ACC112 (cell line): ENCODE results near the gene MAP2K5.

Source experiments
- H2AFZ ChIP-seq: fragments of 200-600 bp; sonication (generic); one replicate; pipeline ENCODE4 v1.6.0; 2017; ENCODE audit warnings: antibody characterized with exemption, low read length; ENCODE audit not compliant: unreplicated experiment
- H3K27ac ChIP-seq: fragments of 200-600 bp; sonication (generic); 2 replicates; pipeline ENCODE4 v1.5.1; 2014; ENCODE audit warnings: low read depth, mild to moderate bottlenecking, antibody characterized with exemption, low read length, moderate library complexity
- H3K27me3 ChIP-seq: fragments of 200-600 bp; sonication (generic); 2 replicates; pipeline ENCODE4 v1.6.1; 2014; ENCODE audit warnings: mild to moderate bottlenecking, antibody characterized with exemption, low read length, moderate library complexity, mixed read lengths; ENCODE audit not compliant: insufficient read depth
- H3K36me3 ChIP-seq: fragments of 200-600 bp; sonication (generic); 2 replicates; pipeline ENCODE4 v1.6.1; 2016; ENCODE audit warnings: mild to moderate bottlenecking, antibody characterized with exemption, low read length, moderate library complexity, mixed read lengths; ENCODE audit not compliant: insufficient read depth
- H3K4me1 ChIP-seq: fragments of 200-600 bp; sonication (generic); one replicate; pipeline ENCODE4 v1.6.1; 2016; ENCODE audit warnings: low read length, mixed read lengths; ENCODE audit not compliant: insufficient read depth, unreplicated experiment, control insufficient read depth
- H3K4me3 ChIP-seq: fragments of 200-600 bp; sonication (generic); 2 replicates; pipeline ENCODE4 v1.5.1; 2014; ENCODE audit warnings: mild to moderate bottlenecking, low read depth, low read length
- H3K79me2 ChIP-seq: fragments of 200-600 bp; sonication (generic); one replicate; pipeline ENCODE4 v1.6.0; 2016; ENCODE audit warnings: low read length; ENCODE audit not compliant: control insufficient read depth, unreplicated experiment, insufficient read depth

Gene MAP2K5

GRCh38 chr15:67790610-67791319 is 248.3 kb downstream of the MAP2K5 start:
- Histone ChIP-seq H2AFZ (no peak overlapping the region), H3K4me1 (no peaks in the 10 kb centered on the region), H3K36me3 (peaks cover 11% of the 10 kb centered on the region), H3K27ac (no peak overlapping the region), H3K4me3 (no peak overlapping the region), H3K79me2 (no peaks in the 10 kb centered on the region), H3K27me3 (no peaks in the 10 kb centered on the region)

- no peaks in the 10 kb centered on the region for H3K79me2 ChIP-seq
- H3K36me3 ChIP-seq: peaks cover 11% of the 10 kb centered on the region
- H3K27me3 ChIP-seq: no peaks in the 10 kb centered on the region
- no peak overlapping the region for H2AFZ ChIP-seq
- no peak overlapping the region for H3K27ac ChIP-seq
- H3K4me1 ChIP-seq: no peaks in the 10 kb centered on the region
- H3K4me3 ChIP-seq: no peak overlapping the region
Measured at GRCh38 chr15:67792250-67792942, 249.9 kb downstream of the MAP2K5 start.

GRCh38 chr15:67794832-67795574 is 252.5 kb downstream of the MAP2K5 start:
- peaks cover 11% of the 10 kb centered on the region for H3K36me3 ChIP-seq
- no peak overlapping the region for H3K27ac ChIP-seq
- H3K4me1 ChIP-seq: no peaks in the 10 kb centered on the region
- H2AFZ ChIP-seq: no peak overlapping the region
- no peaks in the 10 kb centered on the region for H3K27me3 ChIP-seq
- no peak overlapping the region for H3K4me3 ChIP-seq
- H3K79me2 ChIP-seq: no peaks in the 10 kb centered on the region

GRCh38 chr15:67796196-67797127 is 254.0 kb downstream of the MAP2K5 start:
- Histone ChIP-seq H3K36me3 (peaks cover 11% of the 10 kb centered on the region), H3K27ac (no peak overlapping the region), H3K27me3 (no peaks in the 10 kb centered on the region), H2AFZ (no peak overlapping the region), H3K4me3 (no peak overlapping the region), H3K79me2 (no peaks in the 10 kb centered on the region), H3K4me1 (no peaks in the 10 kb centered on the region)

GRCh38 chr15:67799801-67800205 is 257.3 kb downstream of the MAP2K5 start:
- H3K27me3 ChIP-seq: no peaks in the 10 kb centered on the region
- no peak overlapping the region for H2AFZ ChIP-seq
- H3K4me1 ChIP-seq: no peaks in the 10 kb centered on the region
- H3K4me3 ChIP-seq: no peak overlapping the region
- no peak overlapping the region for H3K27ac ChIP-seq
- H3K79me2 ChIP-seq: no peaks in the 10 kb centered on the region
- H3K36me3 ChIP-seq: peaks cover 9% of the 10 kb centered on the region

- Histone ChIP-seq H3K36me3 (no peaks in the 10 kb centered on the region; the same call in 1 of the 2 replicates), H3K4me1 (no peaks in the 10 kb centered on the region), H3K79me2 (no peaks in the 10 kb centered on the region), H3K27me3 (no peaks in the 10 kb centered on the region), H2AFZ (no peak overlapping the region), H3K4me3 (no peak overlapping the region), H3K27ac (no peak overlapping the region)
Measured at GRCh38 chr15:67801142-67801541, 258.6 kb downstream of the MAP2K5 start.

GRCh38 chr15:67801926-67802914 is 259.7 kb downstream of the MAP2K5 start:
- no peak overlapping the region for H3K27ac ChIP-seq
- H3K4me3 ChIP-seq: no peak overlapping the region
- no peaks in the 10 kb centered on the region for H3K36me3 ChIP-seq
- no peaks in the 10 kb centered on the region for H3K79me2 ChIP-seq
- no peaks in the 10 kb centered on the region for H3K4me1 ChIP-seq
- H3K27me3 ChIP-seq: no peaks in the 10 kb centered on the region
- no peak overlapping the region for H2AFZ ChIP-seq

- Histone ChIP-seq H2AFZ (no peak overlapping the region), H3K27ac (no peak overlapping the region), H3K4me3 (no peak overlapping the region), H3K36me3 (no peaks in the 10 kb centered on the region), H3K4me1 (no peaks in the 10 kb centered on the region), H3K79me2 (no peaks in the 10 kb centered on the region), H3K27me3 (no peaks in the 10 kb centered on the region)
Measured at GRCh38 chr15:67803299-67803698, 260.8 kb downstream of the MAP2K5 start.

- Histone ChIP-seq H3K4me3 (no peak overlapping the region), H3K27ac (no peak overlapping the region)
Measured at GRCh38 chr15:67803996-67804843, 261.7 kb downstream of the MAP2K5 start.

More at GRCh38 chr15:67803996-67804843, 261.7 kb downstream of the MAP2K5 start:
- no peaks in the 10 kb centered on the region for H3K4me1 ChIP-seq
- no peaks in the 10 kb centered on the region for H3K79me2 ChIP-seq
- no peaks in the 10 kb centered on the region for H3K36me3 ChIP-seq
- no peaks in the 10 kb centered on the region for H3K27me3 ChIP-seq
- no peak overlapping the region for H2AFZ ChIP-seq
